Measurements from ENCODE around the gene TRAPPC3L.
"Not testable (repeated sequence)": the region's sequence is repeated elsewhere in the genome, so short reads cannot be mapped to it uniquely, and the experiment has no call there.

Gene TRAPPC3L

DNA sequence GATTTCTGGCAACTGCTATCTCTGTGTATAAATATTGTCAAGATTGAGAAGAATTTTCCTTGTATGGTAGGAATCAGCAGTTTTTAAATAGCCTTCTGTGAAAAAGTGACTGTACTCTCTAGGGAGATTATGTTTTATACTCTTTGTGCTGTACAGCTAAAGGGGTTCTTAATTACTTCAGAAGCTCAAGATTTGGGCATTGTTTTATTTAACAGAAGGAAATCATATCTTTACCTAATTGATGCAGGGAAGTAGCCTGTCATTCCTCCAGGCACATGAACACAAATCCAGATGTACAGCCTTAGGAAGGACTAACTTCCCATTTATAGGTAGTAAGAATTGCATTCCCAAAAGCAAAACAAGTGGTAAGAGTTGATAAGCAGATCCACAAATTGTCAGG, 32.8 kb downstream of the TRAPPC3L start:
- DNase-seq = no peak

DNA sequence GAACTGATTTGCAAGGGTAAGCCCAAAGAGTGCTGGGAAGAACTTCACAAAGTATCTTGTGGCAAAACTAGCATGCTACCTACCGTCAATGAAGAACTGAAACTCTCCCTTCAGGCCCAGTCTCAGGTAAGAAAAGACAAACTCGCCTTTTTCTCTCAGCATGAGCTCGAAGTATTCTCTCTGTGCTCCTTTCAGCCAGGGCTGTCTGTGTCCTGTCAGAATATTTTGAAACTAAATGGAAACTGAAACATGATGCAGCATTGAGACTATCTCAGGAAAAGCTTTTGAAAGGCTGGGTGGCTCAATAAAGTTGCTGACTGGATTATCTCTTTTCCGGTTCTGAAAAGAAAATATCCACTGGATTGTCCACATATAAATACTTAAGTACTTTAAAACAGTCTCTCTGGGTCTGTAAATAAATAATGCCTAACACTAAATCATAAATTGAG, 33.3 kb downstream of the TRAPPC3L start:
- DNase-seq = no peak

DNA sequence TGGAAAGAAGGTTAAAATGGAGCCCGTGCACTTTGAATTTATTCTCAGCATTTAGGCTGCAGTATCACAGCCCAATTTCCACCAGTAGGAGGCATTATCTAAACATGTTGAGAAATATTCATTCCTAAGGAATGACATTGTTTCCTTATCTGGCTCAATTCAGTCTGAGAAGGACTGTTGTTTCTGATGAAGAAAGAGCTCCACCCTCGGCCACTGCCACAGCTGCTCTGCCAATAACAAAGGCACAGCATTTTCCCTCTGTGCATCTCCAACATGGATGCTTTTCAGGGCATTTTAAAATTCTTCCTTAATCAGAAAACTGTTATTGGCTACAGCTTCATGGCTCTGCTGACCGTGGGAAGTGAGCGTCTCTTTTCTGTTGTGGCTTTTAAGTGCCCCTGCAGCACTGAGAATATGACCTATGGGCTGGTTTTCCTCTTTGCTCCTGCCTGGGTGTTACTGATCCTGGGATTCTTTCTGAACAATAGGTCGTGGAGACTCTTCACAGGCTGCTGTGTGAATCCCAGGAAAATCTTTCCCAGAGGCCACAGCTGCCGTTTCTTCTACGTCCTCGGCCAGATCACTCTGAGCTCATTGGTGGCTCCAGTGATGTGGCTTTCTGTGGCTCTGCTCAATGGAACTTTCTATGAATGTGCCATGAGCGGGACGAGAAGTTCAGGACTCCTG, 33.9 kb downstream of the TRAPPC3L start, which contains the start of gene CALHM5:
Gene CALHM5, plus strand, starts transcription at position 216 of the 687 bp plus-strand sequence. Its CDS starts 58 bp downstream, at position 274.
- no peak for DNase-seq

DNA sequence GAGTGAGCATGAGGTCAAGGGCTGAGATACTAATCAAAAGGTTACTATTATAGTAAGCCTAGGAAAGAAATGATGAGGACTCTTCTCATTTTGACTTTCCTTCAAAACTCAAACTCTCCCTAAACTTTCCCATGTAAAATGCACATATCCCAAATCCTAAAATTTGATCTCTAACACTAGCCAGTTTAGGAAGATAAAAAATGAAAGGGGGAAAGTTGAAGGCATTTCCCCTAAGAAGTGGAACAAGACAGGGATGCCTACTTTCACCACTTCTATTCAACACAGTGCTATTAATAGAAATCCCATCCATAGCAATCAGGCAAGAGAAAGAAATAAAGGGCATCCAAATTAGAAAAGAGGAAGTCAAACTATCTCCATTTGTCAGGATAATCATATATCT, 37.0 kb downstream of the TRAPPC3L start:
- no peak for DNase-seq

DNA sequence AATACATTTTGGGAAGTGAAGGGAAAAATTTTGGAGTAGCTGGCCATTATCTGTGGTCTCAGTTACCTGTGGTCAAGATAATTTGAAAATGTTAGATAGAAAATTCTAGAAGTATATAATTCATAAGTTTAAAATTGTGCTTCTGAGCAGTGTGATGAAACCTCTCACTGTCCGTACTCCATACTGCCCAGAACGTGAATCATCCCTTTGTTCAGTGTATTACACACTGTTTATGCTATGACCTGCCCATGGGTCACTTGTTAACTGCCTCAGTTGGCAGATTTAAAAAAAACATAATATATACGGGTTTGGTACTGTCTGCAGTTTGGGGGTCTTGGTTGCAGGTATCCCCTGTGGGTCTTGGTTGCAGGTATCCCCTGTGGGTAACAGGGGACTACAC, 38.2 kb downstream of the TRAPPC3L start:
- no peak for DNase-seq

DNA sequence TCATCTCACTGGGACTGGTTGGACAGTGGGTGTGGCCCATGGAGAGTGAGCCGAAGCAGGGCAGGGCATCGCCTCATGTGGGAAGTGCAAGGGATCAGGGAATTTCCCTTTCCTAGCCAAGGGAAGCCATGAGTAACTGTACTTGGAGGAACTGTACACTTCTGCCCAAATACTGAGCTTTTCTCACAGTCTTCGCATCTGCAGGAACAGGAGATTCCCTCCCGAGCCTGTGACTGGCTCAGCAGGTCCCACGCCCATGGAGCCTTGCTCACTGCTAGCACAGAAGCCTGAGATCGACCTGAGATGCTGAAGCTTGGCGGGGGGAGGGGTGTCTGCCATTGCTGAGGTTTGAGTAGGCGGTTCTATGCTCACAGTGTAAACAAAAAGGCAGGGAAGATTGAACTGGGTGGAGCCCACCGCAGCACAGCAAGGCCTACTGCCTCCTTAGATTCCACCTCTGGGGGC, 44.5 kb downstream of the TRAPPC3L start:
- DNase-seq = no peak

DNA sequence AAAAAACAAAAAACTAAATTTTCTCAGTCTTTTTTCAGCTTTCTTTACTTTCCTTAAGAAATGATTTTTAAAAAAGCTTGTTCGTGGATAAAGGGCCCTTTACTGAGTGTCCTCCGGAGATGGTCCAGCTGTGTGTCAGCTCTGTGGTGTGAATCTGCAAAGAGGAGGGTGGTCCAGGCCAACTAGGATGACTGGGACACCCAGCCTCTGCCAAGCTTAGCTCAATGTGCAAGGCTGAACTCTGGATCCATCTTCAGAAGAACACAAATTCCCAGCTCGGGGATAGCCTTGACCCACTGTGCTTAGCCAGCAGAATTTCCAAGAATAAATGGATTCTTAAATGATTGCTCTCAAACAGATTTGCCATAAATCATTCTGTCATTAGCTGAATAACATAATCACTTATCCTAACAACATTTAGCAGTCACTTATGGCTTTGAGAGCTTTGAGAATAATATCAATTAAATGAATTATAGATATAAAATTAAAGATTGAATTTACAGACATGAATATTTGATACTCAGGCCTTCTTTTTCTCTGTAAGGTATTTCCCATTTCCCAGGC, 48.3 kb downstream of the TRAPPC3L start:
- DNase-seq = no peak

DNA sequence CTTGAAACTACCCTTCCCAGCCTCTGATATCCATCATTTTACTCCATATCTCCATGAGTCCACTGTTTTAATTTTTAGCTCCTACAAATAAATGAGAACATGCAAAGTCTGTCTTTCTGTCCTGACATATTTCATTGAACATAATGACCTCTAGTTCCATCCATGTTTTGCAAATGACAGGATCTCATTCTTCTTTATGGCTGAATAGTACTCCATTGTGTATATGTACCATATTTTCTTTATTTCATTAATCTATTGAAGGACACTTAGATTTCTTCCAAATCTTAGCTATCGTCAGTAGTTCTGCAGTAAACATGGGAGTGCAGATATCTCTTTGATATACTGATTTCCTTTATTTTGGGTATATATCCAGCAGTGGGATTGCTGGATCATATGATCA, 50.3 kb downstream of the TRAPPC3L start:
- not testable (repeated sequence) for DNase-seq

DNA sequence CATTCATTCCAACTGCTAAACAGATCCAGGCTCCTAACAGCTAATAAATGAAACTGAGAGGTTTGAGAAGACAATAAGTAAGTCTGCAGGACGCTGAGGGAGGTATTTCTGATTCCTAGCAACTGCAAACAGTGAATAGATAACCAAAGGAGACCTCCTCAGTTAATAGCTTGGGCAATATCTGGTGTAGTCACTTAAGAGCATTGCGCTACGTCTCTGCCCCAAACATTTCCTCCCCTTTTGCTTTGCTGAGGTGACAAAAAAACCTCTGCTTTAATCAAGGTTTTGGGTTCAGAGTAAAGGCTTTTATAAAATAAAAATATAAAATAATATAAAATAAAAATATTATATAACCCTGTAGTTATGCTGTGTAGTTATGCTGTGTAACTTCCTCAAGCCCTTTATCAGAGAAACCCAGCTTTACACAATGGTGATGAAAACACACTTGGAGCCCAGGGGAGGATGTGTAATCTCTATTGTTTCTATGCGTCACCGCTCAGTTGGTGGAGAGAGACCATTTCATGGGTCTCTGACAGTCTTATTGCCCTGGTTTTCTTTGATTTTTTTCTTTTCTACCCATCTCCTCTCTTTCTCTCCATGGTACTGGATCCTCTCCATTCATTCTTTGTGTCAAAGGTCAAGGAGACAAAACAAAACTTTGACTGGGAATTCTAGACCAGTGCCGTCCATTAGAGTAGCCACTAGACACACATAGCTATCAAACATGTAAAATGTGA, 53.0 kb downstream of the TRAPPC3L start:
- DNase-seq = no peak

DNA sequence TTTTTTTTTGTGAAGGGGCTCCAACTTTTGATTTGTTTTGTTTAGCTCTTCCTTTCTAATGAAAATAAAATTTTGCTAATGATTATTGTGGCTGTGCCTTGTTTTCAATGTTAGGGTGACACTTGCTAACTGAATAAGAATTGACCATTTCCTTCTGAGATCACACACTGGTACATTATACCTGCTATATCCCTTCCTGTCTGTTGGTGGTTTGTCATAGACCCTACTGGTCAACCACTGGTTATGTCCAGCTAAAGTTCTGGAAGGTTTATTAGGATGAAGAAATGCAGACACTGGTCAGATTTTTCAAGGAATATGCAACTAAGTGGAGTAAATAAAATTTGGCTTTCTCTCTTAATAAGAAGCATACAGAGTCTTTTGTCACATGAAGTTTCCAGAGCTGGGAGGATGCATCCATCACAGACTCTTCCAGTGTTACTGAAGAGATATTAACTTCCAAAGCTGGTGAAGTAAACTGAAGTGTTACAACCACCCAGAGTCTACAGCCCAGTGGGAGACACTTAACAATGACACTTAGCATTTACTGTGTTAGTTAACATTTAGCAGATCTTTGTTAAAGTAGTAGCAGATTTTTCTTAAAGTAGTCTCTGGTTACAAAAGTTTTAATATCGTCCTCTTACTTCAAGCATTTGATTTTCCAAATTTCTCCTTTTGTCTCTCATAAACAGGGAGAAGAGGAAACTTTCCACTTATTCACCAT, 53.7 kb downstream of the TRAPPC3L start:
- DNase-seq = no peak

DNA sequence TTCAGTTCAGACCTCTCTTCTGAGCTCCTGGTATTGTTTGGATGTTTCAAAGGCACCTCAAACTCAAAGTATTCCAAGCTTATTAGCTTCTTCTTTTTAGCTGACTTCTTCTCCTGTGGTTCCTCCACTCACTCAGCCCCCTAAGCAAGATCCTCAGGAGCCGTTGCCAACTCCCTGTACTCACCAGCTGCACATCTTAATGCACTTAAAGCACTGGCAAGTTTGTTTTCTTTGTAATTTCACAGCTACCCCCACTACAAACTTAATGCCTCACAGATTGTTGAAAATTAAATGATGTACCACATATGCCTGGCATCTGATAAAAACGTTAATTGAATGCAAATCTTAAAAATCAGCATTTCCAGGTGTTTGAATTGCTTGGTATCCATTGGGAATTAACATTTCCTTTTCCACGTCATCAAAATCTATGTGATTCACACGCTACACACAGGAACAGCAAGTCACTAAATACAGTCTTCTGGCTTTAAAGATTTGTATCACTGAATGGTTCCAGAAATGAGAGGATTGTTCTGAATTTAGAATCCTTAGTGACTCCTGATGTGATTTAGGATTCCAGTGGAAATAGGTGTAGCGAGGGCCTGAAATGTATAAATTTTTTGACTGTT, 59.8 kb downstream of the TRAPPC3L start:
- DNase-seq = no peak

DNA sequence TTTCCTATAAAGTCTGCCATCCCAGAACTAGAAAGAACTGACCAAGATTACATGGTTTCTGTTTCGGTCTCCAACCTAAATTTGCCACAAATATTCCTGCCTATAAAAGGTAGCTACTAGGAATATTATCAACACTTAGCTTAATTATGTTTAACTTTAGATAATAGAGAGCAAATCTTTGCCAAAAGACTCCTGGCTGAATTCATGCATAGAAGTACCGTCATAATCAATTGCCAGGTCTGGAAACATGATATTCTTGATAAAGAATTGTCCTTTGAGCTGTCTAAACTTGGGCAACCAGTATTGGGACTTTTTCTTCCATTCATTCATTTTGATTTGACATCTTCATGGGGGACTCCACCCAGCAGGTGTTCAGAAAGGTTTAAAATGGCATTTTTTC, 61.9 kb downstream of the TRAPPC3L start:
- no peak for DNase-seq

DNA sequence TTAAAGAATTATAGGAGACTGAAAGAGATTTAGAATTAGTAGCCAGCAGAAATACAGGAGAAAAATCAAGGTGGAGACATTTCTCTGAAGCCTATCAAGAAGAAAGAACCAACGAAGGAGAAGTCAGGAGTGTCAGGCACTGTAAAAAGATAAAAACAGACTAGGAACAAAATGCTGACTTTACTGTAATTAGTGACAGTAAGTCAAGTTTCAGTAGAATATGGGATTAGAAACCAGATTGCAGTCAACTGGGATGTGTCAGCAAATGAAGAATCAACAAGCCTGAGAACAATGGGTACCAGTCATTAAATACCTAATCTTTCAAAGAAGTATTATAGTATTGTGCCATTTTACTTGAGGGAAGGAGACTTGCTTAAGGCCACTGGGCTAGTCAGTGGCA, 62.7 kb downstream of the TRAPPC3L start:
- no peak for DNase-seq

DNA sequence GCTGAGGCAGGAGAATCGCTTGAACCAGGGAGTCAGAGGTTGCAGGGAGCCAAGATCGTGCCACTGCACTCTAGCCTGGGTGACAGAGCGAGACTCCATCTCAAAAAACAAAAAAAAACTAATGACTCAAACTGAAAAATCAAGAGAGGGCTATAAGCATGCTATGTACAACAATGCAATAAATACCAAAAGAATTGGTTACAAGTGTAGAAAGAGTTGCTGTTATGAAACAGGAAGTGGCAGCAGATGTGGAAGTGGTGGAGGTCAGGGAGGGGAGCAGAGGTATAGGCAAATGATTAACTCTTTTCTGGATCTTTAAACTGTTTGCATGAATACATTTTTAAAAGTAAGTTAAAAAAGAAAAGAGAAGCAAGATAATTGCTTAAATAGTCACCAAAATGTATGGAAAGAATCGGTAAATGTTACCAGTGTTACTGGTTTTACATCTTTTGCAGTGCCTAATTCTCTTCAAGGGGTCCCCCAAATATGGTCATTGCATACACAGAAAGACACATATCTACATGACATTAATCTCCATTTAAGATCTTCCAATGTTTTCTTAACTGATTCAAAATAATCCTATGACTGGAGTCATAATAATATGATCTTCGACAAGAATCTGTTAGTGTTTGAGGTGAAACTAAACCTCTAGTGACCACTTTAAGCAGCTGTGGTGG, 69.3 kb downstream of the TRAPPC3L start:
- DNase-seq = no peak

DNA sequence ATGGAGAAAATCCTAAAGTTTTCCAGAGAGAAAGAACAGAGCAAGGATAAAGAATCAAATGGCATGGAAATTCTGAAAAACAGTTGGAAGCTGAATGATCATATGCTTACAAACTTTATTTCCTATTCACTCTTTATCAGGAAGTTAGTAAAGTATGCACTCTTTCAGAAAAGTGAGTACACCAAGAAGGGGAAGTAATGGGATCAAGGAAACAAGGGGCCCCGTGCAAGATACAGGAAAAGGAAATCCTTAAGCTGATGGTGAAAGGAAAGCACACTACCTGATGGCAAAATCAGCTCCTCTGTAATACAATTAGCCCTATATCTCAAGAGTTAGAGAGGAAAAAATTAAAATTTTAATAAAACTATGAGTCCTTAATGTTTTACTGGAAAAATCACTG, 70.3 kb downstream of the TRAPPC3L start:
- no peak for DNase-seq

DNA sequence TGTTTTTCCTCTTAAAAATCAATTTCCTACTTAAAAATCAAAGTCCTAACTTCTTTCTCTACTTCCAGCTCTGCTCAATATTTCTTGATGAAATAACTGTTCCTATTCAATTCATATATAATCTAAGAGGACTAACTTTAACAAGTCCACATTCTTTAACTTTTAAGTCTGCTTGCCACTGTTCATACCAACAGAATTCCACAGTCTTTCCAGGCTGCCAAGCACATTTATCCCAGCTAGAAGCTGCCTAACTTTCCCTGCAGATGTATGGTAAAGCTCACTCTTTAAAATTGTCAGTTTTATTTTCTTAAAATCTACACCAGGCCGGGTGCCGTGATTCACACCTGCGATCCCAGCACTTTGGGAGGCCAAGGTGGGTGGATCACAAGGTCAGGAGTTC, 72.8 kb downstream of the TRAPPC3L start:
- DNase-seq = no peak

DNA sequence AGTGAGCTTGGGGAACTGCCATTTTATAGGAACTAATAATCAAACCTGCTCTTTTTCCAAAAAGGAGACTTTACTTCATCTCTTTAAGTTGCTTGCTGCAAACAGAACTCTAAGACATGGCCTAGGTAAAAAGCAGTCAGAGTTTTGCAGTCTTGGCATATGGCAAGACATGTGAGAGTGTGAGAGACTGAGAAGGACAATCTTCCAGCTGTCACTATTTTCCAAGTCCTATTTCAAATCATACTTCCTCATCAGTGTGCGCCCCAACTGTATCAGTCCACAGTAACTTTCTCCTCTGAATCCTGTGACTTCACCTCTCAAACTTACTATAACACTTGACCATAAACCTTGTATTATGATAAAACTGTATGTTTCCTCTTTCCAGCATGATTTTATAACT, 74.0 kb downstream of the TRAPPC3L start:
- no peak for DNase-seq

DNA sequence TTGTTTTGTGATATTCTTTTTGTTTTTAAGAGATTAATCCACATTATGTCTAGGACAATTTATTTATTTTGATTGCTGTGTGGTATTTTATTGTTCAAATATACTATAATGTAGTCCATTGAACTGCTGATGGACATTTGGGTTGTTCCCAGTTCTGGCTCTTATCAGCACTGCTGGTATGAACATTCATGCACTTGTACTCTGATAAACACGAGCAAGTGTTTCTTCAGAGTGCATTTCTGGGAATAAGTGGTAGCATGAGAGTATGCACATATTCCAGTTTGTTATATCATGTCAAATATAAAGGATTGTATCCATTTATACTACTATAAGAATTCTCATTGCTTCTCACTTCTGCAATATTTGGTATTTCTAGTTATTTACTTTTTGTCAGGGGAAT, 77.2 kb downstream of the TRAPPC3L start:
- DNase-seq = no peak

DNA sequence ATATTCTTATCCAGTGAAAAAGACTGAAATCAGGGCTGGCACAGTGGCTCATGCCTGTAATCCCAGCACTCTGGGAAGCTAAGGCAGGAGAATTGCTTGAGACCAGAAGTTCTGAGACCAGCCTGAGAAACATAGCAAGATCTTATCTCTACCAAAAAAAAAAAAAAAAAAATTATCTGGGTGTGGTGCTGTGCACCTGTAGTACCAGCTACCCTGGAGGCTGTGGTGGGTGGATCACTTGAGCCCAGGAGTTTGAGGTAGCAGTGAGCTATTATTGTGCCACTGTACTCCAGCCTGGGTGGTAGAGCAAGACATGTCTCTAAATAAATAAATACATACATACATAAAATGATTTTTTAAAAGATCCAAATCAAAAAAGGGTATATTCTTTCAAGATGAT, 78.0 kb downstream of the TRAPPC3L start:
- no peak for DNase-seq

DNA sequence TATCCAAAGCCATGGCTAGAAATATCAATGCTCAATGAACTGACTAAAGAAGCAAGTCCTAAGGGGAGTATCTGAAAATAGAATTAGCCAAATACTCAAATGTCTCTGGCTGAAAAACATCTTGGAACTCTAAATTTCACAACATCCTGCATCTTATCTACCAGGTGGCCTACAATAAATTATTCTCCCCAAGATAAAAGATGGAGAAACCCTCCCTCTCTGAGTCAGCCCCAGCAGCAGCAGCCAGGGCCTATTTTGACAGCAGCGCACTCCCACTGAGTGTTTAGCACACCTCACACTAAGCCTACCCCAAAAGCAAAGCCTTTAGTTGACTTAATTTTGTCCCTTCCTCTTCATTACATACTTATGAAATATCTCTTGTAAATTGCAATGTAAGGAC, 78.4 kb downstream of the TRAPPC3L start:
- no peak for DNase-seq

DNA sequence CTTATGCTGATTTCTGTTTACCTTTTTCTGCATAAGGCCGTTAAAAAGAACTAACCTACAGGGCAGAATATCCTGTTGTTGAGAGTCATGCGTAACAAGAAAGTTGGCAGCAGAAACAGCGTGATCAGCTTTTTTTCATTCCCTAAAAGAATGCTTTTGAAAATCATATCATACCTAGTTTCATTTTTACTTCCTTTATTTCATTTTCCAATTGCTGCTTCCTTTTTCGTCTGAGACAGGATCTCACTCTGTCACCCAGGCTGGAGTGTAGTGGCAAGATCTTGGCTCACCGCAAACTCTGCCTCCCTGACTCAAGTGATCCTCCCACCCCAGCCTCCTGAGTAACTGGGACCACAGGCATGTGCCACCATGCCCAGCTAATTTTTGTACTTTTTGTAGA, 80.2 kb downstream of the TRAPPC3L start:
- DNase-seq = no peak

DNA sequence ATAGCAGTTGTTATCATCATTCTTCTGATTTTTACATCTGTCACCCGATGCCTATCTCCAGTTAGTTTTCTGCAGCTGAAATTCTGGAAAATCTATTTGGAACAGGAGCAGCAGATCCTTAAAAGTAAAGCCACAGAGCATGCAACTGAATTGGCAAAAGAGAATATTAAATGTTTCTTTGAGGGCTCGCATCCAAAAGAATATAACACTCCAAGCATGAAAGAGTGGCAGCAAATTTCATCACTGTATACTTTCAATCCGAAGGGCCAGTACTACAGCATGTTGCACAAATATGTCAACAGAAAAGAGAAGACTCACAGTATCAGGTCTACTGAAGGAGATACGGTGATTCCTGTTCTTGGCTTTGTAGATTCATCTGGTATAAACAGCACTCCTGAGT, 82.2 kb downstream of the TRAPPC3L start:
- no peak for DNase-seq
